ENCODE results near the gene PIK3R1.
"Not testable (repeated sequence)": the region's sequence is repeated elsewhere in the genome, so short reads cannot be mapped to it uniquely, and the experiment has no call there.

The PIK3R1 gene

DNA sequence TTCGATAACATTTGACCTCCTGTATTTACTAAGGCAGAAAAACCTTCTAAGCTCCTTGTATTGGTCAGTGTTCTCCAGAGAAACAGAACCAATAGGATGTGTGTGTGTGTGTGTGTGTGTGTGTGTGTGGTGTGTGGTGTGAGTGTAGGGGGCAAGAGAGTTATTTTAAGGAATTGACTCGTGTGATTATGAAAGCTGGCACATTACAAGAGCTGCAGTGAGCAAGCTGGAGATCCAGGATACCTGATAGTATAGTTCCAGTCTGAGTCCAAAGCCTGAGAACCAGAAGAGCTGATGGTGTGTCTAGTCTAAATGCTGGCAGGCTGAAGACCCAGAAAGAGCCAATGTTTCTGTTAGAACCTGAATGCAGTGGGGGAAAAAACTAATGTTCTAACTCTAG lies 21.2 kb upstream of the PIK3R1 start:
- no peak for DNase-seq

DNA sequence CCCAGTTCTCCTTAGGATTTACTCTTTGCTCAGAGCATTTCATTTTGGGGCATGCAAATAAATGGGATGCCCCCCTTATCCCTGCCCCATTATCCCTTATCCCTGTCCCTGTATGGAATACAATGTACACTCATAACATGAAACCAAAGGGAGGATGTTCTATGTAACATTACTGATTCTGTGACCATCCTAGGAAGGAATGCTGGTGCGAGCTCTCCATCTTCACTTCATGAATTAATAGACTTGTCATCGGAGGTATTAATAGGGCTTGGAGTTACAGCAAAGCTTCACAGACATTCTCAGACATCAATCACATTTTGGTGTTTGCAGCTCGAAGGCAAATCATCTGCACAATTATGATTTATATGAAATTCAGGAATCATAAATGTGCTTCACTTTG lies 20.4 kb upstream of the PIK3R1 start:
- no peak for DNase-seq

DNA sequence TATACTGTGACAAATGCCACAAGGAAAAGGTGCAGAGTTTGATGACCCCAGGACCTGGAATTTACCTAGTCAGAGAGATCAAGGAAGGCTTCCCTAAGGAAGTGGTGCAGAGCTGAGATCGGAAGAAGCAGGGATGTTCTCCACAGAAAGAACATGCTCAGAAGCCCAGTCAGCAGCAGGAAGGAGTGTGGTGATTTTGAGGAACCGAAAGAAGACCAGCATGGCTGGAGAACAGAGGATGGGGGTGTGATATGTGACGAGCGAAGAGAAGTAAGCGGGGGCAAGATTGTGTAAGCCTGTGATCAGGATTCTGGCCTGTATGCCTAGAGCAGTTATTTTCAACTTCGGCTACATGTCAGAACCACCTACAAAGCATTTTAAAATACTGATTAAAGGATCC lies 18.7 kb upstream of the PIK3R1 start:
- no peak for DNase-seq

DNA sequence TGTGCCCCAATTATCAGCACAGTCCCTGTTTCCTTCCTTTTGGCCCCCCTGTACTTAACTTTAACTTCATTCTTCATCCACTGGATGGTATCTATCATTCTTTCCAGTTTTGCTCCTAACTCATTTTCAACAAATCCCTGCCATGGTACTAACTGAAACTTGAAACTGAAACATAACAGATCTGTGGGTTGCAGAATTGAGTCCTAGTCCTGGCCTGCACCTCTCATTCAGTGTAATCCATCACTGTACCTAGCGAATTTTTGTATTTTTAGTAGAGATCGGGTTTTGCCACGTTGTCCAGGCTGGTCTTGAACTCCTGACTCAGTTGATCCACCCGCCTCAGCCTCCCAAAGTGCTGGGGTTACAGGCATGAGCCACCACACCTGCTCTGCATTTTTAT lies 15.3 kb upstream of the PIK3R1 start:
- no peak for DNase-seq

DNA sequence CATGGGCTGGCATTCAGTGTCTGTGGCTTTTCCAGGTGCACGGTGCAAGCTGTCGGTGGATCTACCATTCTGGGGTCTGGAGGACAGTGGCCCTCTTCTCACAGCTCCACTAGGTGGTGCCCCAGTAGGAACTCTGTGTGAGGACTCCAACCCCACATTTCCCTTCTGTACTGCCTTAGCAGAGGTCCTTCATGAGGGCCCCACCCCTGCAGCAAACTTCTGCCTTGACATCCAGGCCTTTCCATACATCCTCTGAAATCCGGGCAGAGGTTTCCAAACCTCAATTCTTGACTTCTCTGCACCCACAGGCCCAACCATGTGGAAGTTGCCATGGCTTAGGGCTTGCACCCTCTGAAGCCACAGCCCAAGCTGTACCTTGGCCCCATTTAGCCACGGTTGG lies 4.9 kb upstream of the PIK3R1 start:
- DNase-seq, result not testable (repeated sequence)

DNA sequence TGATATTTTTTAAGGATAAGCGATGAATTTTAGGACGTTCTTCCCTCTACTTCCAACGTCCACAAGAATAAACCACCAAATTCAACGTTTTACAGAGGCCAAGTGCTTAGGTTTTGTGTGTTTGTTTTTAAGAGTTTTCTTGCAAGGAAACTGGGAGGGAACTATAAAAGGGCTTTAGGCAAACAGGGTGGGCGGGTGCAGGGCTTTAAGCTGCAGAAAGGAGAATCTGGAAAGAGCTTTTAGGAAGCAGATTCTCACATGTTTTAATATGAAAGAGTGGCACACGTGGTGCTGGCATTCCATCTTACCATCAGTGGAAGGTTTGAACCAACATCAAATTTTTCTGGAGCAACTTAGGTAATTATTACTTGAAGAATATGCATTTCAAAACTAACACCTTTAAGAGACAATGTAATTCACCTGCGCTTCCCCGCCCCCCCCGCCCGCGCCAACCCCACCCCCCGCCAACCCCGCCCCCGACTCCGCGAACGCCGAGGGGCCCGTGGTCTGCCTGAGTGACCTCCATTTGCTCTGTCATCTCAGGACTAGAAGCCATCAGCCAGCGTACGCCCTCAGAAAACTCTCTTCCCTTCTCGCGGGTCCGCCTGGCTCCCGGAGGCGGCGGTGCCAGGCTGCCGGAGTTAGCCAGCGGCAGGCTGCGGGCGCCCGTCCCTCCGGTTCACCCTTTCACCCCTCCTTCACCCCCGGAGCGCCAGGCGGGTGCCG lies 911 bp upstream of the PIK3R1 start:
- no peak for DNase-seq

- peak; percentile 90 for DNase-seq
Observed at GRCh38 chr5:68215898-68216244, 315 bp downstream of the PIK3R1 start.

- DNase-seq, result peak; percentile 51
Observed at GRCh38 chr5:68216245-68217046, 890 bp downstream of the PIK3R1 start.

- no peak for DNase-seq
Observed at GRCh38 chr5:68217047-68217355, 1.4 kb downstream of the PIK3R1 start.

DNA sequence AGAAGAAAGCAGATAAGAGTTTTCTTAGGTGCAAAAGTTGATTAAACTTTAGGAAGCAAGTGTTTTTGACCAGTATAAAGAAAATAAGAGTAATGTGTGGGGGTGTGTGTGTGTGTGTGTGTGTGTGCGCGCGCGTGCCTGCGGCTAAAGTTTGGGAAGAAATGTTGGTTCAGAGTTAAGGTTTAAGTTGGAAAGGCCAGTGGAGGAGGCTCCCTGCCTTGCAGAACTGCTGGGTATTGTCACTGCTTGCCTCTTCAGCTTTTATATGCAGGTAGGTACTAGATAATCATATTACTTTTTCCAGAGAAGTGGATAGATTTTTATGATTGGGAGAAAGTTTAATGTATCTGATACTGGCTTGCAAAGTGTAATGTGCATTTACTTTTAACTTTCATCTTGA lies 2.0 kb downstream of the PIK3R1 start:
- no peak for DNase-seq

DNA sequence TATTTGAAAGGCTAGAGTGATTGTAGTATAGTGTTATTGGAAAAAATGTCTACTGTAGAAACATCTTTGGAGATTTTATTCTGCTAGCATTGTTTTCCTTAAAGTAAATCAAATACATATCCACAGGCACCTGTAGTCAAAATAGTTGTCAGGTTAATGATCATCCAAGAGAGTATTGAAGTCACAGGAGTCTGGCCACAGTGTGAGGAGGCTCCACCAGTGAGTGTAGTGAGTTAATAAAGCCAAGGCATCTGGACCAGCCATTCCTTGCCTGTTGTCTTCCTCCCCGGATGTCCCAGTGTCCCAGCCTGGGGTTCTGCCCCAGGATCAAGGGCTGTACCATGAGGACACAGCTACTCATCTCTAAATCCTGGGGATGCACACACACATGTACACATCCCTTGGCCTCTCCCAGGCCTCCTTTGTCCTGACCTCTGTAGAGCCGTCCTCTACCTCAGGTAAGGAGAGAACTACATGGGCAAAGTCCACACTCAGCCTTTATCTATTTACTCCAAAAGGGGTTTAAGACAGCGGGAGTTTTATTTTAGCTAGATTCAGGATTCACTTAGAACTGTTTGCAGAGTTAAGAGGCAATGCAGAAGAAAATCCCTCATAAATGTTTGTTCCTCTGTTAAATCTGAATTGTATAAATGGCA lies 3.7 kb downstream of the PIK3R1 start:
- no peak for DNase-seq

DNA sequence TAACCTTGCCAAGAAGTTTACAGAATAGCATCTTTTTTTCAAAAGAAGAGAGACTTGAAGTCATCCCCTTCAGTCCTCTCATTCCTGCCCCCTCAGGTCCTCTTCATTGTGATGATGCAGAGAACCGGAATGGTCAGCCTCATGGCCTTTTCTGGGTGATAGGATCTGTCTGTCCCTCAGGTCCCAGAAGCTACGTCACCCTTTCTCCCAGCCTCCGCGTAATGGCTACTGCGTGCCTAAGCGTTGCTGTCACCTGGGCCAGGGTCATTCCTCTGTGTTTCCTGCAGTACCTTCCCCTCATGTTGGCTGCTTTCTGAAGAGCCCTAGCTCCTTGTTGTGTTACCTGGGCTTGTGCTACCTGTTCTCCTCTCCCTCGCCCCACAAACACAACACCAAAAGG lies 4.7 kb downstream of the PIK3R1 start:
- DNase-seq, result no peak

GRCh38 chr5:68220914-68221313 lies 5.4 kb downstream of the PIK3R1 start:
- no peak for DNase-seq

GRCh38 chr5:68221488-68221887 lies 5.9 kb downstream of the PIK3R1 start:
- DNase-seq, result no peak

- DNase-seq, result no peak
Observed at GRCh38 chr5:68222310-68222709, 6.8 kb downstream of the PIK3R1 start.

- no peak for DNase-seq
Observed at GRCh38 chr5:68222824-68223354, 7.3 kb downstream of the PIK3R1 start.

DNA sequence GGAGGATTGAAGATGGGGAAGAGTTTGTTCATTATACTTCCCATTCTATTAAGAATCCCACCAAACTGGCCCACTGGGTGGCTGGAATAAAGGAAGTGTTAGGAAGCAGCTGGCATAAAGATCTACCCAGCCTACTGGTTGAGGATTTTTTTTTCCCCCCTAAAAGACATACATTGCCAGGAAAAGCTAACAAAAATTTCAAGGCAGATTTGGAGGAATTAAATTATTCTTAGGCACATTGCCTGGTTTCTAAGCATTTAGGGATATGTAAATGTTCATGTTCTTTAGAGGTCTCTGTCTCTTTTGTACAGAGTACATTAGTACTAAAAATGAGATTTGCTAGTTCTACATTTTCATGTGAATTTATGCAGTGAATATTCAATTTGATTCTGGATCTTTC lies 8.3 kb downstream of the PIK3R1 start:
- no peak for DNase-seq

GRCh38 chr5:68224509-68225187 lies 9.1 kb downstream of the PIK3R1 start:
- no peak for DNase-seq

DNA sequence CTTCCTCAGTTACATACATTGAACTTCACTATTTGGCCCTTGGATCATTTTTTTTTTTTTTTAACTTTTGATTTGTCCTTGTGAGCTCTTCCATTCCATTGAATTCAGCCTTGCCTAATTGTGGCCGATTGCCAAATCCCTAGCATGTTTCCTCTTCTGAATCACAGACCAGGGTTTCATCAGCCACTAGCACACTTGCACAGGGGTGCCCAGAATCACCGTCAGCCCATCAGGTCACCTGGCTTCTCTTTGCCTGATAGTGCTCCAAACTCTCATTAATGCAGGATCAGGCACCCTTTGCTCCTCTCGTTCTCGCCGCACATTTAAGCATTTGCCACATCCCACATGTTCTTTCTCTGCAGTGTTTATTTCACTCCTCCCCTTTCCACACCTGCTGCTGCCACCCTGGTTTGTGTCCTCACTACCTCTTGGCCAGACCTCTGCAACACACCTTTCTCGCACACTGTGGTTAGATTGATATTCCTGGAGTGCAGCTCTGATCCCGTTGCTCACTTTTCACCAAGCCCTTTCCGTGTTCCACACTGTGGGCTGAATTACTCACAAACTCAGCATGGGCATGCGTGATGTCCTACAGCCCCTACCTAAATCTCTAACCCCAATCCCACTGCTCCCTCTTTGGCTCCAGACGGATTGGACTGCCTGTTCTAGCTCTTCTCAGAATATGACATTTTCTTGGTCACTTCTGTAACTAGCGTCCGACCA lies 9.8 kb downstream of the PIK3R1 start:
- DNase-seq, result no peak

DNA sequence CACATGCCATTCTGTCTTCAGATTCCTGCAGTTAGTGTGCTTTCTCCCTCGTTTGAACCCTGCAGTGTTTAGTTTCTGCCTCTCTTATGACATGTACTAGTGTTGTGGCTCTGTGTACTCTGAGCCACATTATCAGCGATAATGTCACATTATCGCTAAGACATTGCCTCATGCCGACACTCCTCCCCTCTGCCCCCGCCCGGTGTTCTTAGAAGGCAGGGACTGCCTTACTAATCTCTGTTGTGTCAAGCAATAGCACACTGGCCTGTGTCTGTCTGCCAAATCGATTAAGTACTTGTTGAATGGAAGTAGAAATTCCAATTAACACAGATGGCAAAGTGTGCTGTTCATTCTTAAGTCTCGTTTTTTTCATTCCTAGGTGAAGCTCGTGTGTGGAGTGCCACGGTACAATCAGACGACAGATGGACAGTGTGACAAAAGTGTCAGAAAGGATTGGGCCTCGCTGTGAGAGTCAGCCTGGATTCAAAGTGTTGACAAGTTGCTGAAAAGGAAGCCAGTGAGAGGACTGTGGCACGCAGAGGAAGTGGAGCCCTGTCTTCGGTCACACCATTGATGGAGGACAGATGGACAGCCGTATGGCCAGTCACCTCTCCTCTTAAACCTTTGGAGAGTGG lies 10.5 kb downstream of the PIK3R1 start:
- no peak for DNase-seq

- DNase-seq, result no peak
Observed at GRCh38 chr5:68226546-68227073, 11.1 kb downstream of the PIK3R1 start.

Data from NK-92 treated with Interleukin-12 subunit alpha and Interleukin-12 subunit beta, amount 100 ng/mL, for 24 hours (cell line).